ENCODE data around the gene GULP1. TPM values are rescaled to one million over a fixed set of nuclear protein-coding genes. Genes with fewer than 3 reads are reported as not detected.

GULP1 gene
- total and polyA plus RNA-seq, 2 of the 4 experiments (the other 2 are of a cell fraction): 24.4 to 40.1 TPM

DNA sequence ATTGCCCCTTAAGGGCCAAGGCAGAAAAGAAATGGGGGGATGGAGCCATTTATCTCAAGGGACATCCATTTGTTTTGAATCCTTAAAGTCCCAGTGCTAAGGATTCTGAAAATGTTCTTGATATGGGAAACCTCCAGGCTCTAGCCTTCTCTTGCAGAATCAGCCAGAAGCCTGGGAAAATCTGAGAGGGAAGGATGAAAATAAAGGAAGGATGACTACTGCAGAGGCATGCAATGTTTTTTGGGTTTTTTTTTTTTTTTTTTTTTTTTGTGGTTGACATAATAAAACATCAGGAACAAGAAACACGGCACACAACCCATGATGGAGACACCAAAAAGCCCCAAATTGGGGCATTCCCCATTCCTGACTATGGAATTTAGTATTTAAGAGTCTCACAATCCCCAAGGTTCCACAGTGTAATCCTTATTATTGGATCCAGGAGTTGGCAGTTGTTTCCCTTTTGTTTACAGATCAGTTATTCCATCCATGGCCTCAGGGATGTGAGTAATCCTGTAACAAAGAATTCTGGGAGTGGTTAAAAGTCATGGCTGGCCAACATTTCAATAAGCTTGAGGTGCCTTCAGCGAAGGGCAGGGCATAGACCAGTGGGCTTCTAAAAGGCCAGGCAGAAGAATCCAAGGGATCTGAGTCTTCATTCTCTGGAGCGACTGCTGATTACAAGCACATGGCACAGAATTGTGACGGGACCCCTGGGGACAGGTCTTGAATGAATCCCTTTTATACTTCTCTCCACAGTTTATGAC, 337.5 kb downstream of the GULP1 start:
- dilution Hi-C loops (cut with HindIII; ENCODE audit: low sequenced_read_pairs, unreplicated experiment): no loop called here
- POLR2A ChIA-PET (ENCODE audit: unreplicated experiment): no interaction called here
- Histone ChIP-seq H4K20me1 (ENCODE audit: insufficient read depth, low read length) (no peaks in the 10 kb centered on the region), H3K4me1 (ENCODE audit: control insufficient read depth, insufficient read depth, low read length) (peaks cover 9% of the 10 kb centered on the region), H3K79me1 (ENCODE audit: low read depth in 1 of 2, low read length in 2 of 2) (no peaks in the 10 kb centered on the region), H2BK120ac (ENCODE audit: low read depth, low read length) (0 out of 2 replicates have a peak overlapping the region, but pooled peaks have one; percentile 9), H2AFZ (replicated peaks; ENCODE audit: low read length, poor library complexity) (no peak overlapping the region), H4K5ac (ENCODE audit: low read depth, low read length) (peak overlapping the region; percentile 43), H2AK5ac (ENCODE audit: low read depth, low read length) (no peak overlapping the region), H2AK9ac (replicated peaks; ENCODE audit: low read depth, low read length, poor library complexity) (no peak overlapping the region), H3K9ac (ENCODE audit: low read depth, low read length) (no peak overlapping the region), H3K4me2 (ENCODE audit: low read depth, low read length) (no peak overlapping the region), H3K4ac (ENCODE audit: low read depth, low read length) (peak overlapping the region; percentile 7; the same call in 1 of the 2 replicates), H3K27me3 (ENCODE audit: control insufficient read depth, insufficient read depth, low read length) (no peaks in the 10 kb centered on the region), H3K56ac (ENCODE audit: extremely low read depth, insufficient read depth, low read length) (no peak overlapping the region), H3K14ac (replicated peaks; ENCODE audit: low read depth, low read length) (no peak overlapping the region), H3K9me1 (ENCODE audit: insufficient read depth, low read length) (no peaks in the 10 kb centered on the region), H4K91ac (ENCODE audit: insufficient read depth, low read depth, low read length) (no peak overlapping the region), H2BK5ac (ENCODE audit: low read depth, low read length, poor library complexity, severe bottlenecking) (peak overlapping the region; percentile 26), H2BK15ac (ENCODE audit: low read depth, low read length) (no peak overlapping the region), H3K9me3 (ENCODE audit: control insufficient read depth, insufficient read depth, low read length) (no peaks in the 10 kb centered on the region), H2BK20ac (ENCODE audit: low read depth, low read length) (no peak overlapping the region), H3K27ac (ENCODE audit: insufficient read depth, low read length) (peak overlapping the region; percentile 50; the same call in 1 of the 2 replicates), H3K36me3 (ENCODE audit: control insufficient read depth, insufficient read depth, low read length) (no peaks in the 10 kb centered on the region), H3K4me3 (ENCODE audit: insufficient read depth, low read depth, low read length) (no peak overlapping the region), H4K8ac (ENCODE audit: low read depth in 2 of 2, low read length in 2 of 2) (no peak overlapping the region), H3K18ac (ENCODE audit: low read depth, low read length) (peak overlapping the region; percentile 40), H3K23ac (ENCODE audit: low read depth, low read length) (no peak overlapping the region)
- CTCF ChIA-PET: no interaction called here
- intact Hi-C loops (cut with micrococcal nuclease): no loop called here
- WGBS, 2 experiments (ENCODE audit: extremely low coverage in 2 of 2, insufficient read length in 1 of 2): 100% methylated on average over 1 of the region's 4 CpGs; no CpG with 5 or more reads in 1 of the 2 experiments
- DNase-seq (peak; percentile 67), ATAC-seq (ENCODE audit: low read depth) (peak; percentile 52; the same call in 1 of the 2 replicates)
- no TSS peak for BruUV-seq (replicated peaks)
- in situ Hi-C loops (cut with MboI; ENCODE audit: low sequenced_read_pairs): no loop called here
- TF ChIP-seq RFX5 (IDR thresholded peaks at IDR 0.05; ENCODE audit: low read depth, low read length) (no peak), BHLHE40 (IDR thresholded peaks at IDR 0.05; ENCODE audit: low read depth, low read length) (no peak), NFE2L2 (IDR thresholded peaks at IDR 0.05; ENCODE audit: low read depth, low read length) (no peak), MAFK (IDR thresholded peaks at IDR 0.05; ENCODE audit: low read depth, low read length) (no peak), CHD1 (IDR thresholded peaks at IDR 0.05; ENCODE audit: low read depth, low read length) (no peak), SMC3 (IDR thresholded peaks at IDR 0.05; ENCODE audit: low read depth, low read length) (no peak), MAZ (IDR thresholded peaks at IDR 0.05; ENCODE audit: borderline replicate concordance, low read depth, low read length) (no peak), POLR2A (IDR thresholded peaks at IDR 0.05; ENCODE audit: low read depth, low read length) (no peak), MXI1 (IDR thresholded peaks at IDR 0.05; ENCODE audit: borderline replicate concordance, low read depth, low read length) (no peak), FOS (IDR thresholded peaks at IDR 0.05; ENCODE audit: low read depth, low read length) (no peak), RCOR1 (IDR thresholded peaks at IDR 0.05; ENCODE audit: insufficient replicate concordance, low read length) (no peak), CEBPB (IDR thresholded peaks at IDR 0.05; ENCODE audit: low read depth, low read length) (no peak)
- TF ChIP-seq, protein P1, sequence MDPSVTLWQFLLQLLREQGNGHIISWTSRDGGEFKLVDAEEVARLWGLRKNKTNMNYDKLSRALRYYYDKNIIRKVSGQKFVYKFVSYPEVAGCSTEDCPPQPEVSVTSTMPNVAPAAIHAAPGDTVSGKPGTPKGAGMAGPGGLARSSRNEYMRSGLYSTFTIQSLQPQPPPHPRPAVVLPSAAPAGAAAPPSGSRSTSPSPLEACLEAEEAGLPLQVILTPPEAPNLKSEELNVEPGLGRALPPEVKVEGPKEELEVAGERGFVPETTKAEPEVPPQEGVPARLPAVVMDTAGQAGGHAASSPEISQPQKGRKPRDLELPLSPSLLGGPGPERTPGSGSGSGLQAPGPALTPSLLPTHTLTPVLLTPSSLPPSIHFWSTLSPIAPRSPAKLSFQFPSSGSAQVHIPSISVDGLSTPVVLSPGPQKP (IDR thresholded peaks at IDR 0.05; ENCODE audit: borderline replicate concordance, low read depth, low read length): no peak
- TF ChIP-seq, protein P2, sequence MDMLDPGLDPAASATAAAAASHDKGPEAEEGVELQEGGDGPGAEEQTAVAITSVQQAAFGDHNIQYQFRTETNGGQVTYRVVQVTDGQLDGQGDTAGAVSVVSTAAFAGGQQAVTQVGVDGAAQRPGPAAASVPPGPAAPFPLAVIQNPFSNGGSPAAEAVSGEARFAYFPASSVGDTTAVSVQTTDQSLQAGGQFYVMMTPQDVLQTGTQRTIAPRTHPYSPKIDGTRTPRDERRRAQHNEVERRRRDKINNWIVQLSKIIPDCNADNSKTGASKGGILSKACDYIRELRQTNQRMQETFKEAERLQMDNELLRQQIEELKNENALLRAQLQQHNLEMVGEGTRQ (IDR thresholded peaks at IDR 0.05; ENCODE audit: low read depth, low read length): no peak
- TF ChIP-seq, protein P3, sequence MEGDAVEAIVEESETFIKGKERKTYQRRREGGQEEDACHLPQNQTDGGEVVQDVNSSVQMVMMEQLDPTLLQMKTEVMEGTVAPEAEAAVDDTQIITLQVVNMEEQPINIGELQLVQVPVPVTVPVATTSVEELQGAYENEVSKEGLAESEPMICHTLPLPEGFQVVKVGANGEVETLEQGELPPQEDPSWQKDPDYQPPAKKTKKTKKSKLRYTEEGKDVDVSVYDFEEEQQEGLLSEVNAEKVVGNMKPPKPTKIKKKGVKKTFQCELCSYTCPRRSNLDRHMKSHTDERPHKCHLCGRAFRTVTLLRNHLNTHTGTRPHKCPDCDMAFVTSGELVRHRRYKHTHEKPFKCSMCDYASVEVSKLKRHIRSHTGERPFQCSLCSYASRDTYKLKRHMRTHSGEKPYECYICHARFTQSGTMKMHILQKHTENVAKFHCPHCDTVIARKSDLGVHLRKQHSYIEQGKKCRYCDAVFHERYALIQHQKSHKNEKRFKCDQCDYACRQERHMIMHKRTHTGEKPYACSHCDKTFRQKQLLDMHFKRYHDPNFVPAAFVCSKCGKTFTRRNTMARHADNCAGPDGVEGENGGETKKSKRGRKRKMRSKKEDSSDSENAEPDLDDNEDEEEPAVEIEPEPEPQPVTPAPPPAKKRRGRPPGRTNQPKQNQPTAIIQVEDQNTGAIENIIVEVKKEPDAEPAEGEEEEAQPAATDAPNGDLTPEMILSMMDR (conservative IDR thresholded peaks at IDR 0.05; ENCODE audit: low read depth, low read length): no peak
